ENCODE results near the gene AHNAK2.

Gene AHNAK2

GRCh38 chr14:104996483-104996882 lies 18.3 kb upstream of the AHNAK2 start:
- TF ChIP-seq POLR2AphosphoS5 (IDR thresholded peaks at IDR 0.05; ENCODE audit: low read depth) (no peak), REST (IDR thresholded peaks at IDR 0.05; ENCODE audit: insufficient replicate concordance, low read depth) (no peak), CTCF (IDR thresholded peaks at IDR 0.05; ENCODE audit: insufficient read depth, low read length) (no peak), SPI1 (IDR thresholded peaks at IDR 0.05; ENCODE audit: borderline replicate concordance, low read depth) (no peak), GABPA (IDR thresholded peaks at IDR 0.05; ENCODE audit: low read depth) (no peak)
- Histone ChIP-seq H3K27ac (replicated peaks) (no peak overlapping the region), H3K4me3 (replicated peaks; ENCODE audit: insufficient read depth, low read length) (no peak overlapping the region), H3K27me3 (ENCODE audit: insufficient read depth, poor library complexity, severe bottlenecking) (no peaks in the 10 kb centered on the region)
- DNase-seq (ENCODE audit: low read depth in 1 of 2, low spot score in 1 of 2): no peak

GRCh38 chr14:104996032-104996431 lies 17.9 kb upstream of the AHNAK2 start:
- H3K27ac ChIP-seq (replicated peaks): no peak overlapping the region
- DNase-seq (ENCODE audit: low read depth in 1 of 2, low spot score in 1 of 2): no peak
- no peak for TF ChIP-seq GABPA (IDR thresholded peaks at IDR 0.05; ENCODE audit: low read depth)
- TF ChIP-seq CTCF (IDR thresholded peaks at IDR 0.05; ENCODE audit: insufficient read depth, low read length): no peak
- no peak for TF ChIP-seq SPI1 (IDR thresholded peaks at IDR 0.05; ENCODE audit: borderline replicate concordance, low read depth)
- TF ChIP-seq REST (IDR thresholded peaks at IDR 0.05; ENCODE audit: insufficient replicate concordance, low read depth): no peak
- no peak for TF ChIP-seq POLR2AphosphoS5 (IDR thresholded peaks at IDR 0.05; ENCODE audit: low read depth)

GRCh38 chr14:104994978-104995377 lies 16.8 kb upstream of the AHNAK2 start:
- DNase-seq (ENCODE audit: low read depth in 1 of 2, low spot score in 1 of 2): no peak
- TF ChIP-seq GABPA (IDR thresholded peaks at IDR 0.05; ENCODE audit: low read depth) (no peak), SPI1 (IDR thresholded peaks at IDR 0.05; ENCODE audit: borderline replicate concordance, low read depth) (no peak), POLR2AphosphoS5 (IDR thresholded peaks at IDR 0.05; ENCODE audit: low read depth) (no peak), CTCF (IDR thresholded peaks at IDR 0.05; ENCODE audit: insufficient read depth, low read length) (no peak), REST (IDR thresholded peaks at IDR 0.05; ENCODE audit: insufficient replicate concordance, low read depth) (no peak)
- no peak overlapping the region for H3K4me3 ChIP-seq (replicated peaks; ENCODE audit: insufficient read depth, low read length)
- no peaks in the 10 kb centered on the region for H3K27me3 ChIP-seq (ENCODE audit: insufficient read depth, poor library complexity, severe bottlenecking)
- H3K27ac ChIP-seq (replicated peaks): no peak overlapping the region

More at GRCh38 chr14:104996032-104996431, 17.9 kb upstream of the AHNAK2 start:
- H3K4me3 ChIP-seq (replicated peaks; ENCODE audit: insufficient read depth, low read length): no peak overlapping the region
- H3K27me3 ChIP-seq (ENCODE audit: insufficient read depth, poor library complexity, severe bottlenecking): no peaks in the 10 kb centered on the region

Data from HL-60 (cell line).